Measurements from ENCODE around the gene CFAP43.
A peak's percentile ranks its signal among the peaks of the same experiment; 100 is the strongest.

Gene CFAP43, protein sequence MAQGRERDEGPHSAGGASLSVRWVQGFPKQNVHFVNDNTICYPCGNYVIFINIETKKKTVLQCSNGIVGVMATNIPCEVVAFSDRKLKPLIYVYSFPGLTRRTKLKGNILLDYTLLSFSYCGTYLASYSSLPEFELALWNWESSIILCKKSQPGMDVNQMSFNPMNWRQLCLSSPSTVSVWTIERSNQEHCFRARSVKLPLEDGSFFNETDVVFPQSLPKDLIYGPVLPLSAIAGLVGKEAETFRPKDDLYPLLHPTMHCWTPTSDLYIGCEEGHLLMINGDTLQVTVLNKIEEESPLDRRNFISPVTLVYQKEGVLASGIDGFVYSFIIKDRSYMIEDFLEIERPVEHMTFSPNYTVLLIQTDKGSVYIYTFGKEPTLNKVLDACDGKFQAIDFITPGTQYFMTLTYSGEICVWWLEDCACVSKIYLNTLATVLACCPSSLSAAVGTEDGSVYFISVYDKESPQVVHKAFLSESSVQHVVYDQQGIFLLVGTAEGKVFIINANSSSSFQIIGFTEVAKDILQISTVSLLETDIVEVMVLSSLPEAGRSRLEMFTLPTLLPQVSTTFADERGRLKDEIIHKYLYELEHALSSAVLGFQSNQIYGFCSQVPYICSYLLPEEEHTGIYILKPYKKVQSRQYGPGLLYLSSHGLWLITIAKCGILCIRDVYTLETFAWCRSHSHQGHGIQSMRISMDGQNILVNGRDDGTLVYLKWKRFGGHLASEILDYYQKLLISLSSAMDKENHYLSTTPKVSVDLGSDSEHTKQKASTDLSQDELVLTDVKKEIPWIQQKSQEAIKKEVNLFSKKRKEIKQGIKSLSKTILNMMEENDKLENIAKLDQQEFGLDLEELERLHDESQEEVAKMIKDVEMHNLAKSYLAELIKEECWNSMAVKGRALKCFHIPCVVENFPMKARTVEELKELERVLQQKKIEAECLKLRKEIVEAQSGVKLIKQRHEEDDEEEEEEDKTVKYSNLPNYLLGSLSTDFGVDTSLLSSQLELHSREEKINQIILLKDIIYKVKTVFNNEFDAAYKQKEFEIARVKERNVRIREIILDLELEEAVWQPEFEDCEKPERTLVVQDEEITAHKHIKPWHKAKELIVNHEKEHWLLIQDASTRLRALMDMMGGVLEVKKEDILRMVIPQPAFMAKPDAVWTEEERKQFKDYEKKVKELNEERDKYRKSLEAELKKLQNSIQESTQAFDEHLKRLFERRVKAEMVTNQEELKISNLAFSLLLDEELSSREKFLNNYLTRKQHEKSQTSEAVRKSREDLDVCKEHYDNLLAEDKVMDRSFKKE (N-terminal part only)
- 0.26 to 0.61 reads per million in 2 donors for total RNA-seq

DNA sequence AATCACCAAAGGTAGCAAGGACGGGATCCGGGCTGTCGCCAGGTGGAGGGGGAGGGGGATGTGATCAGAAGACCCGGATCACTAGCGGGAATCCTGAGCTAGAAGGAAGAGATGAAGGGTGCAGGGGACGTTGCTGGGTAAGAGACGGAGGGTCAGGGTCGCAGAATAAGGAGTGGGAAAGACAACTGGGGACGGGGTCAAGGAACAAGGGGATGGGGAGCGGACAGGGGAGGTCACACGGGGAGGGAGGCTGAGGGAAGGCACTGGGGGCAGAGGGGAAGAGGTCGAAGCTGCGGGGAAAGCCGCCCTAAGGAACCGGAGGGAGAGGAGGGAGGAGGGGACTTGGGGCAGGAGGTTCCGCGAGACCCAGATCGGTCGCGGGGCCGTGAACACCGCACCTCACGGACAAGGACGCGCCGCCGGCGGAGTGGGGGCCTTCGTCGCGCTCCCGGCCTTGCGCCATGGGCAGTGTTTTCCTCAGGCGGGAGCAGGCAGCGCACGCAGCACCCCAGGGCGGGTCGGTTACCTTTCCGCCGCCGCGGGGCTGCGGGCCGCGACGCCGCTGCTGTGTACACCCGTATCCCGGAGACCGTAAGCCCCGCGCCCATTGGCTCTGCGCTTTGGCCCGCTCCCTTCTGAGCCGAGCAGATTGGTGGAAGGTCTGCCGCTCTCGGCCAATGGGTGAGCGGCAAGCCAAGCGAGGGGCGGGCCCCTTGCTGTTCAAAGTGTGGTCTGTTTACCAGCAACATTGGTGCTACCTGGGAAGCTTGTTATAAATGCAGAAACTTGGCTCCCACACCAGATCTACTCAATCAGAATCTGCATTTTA lies at the start of gene CFAP43:
Gene CFAP43, minus strand, starts transcription at position 581 of the 829 bp plus-strand sequence. Its CDS starts 118 bp downstream, at position 463.
- peak; percentile 99 for DNase-seq

DNA sequence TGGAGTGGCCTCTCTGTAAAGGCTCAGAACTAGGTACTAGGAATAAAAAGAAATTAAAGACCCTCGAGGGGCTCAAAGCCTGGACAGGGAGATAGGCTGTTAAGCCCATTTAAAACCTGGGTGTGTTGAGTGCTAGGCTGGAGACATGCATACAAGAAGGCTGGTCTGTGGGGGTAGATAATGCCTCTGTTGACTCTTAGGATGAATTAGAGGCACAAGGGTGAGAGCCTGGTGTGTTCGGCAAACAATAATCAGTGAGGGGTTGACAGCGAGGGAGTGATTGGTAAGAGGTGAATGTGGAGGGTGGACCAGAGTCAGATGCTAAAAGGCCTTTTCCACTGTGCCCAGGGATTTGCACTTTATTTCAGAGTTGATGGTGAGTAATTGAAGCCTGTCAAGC lies 49.5 kb upstream of the CFAP43 start:
- no peak for DNase-seq

DNA sequence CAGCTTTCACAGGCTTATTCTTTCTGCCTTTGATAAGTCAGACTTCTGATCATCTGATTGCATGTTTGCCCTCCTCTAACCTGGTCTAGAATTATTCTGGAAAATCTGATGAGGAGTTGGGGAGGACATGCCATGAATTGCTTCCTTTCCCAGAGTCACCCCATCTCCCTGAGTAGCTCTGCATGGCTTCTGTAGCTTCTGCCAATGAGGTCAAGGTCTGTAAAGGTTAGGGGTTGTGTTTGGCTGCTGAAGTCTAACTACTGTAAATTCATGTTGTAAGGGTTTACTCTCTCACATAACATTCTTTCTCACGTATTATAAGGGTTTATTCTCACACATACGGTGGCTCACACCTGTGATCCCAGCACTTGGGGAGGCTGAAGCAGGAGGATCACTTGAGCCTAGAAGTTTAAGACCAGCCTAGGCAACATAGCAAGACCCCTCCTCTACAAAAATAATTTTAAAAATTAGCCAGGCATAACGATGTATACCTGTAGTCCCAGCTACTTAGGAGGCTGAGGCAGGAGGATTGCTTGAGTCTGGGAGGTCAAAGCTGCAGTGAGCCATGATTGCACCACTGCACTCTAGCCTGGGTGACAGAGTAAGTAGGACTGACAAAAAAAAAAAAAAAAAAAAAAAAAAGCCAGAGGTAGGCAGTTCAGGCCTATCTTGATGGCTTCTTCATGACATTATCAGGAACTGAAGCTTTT lies 47.5 kb upstream of the CFAP43 start:
- DNase-seq, result no peak

DNA sequence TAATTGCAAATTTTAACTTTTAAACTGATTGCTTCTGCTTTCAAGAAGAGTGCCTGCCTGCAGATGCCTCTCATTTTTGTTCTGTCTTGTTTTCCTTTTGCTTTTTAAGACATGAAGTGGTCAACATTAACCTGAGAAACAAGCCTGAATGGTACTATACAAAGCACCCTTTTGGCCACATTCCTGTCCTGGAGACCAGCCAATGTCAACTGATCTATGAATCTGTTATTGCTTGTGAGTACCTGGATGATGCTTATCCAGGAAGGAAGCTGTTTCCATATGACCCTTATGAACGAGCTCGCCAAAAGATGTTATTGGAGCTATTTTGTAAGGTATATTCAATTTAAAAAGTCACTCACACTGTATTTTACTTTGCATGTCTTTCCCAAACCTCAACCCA lies 45.6 kb upstream of the CFAP43 start:
- DNase-seq, result no peak

DNA sequence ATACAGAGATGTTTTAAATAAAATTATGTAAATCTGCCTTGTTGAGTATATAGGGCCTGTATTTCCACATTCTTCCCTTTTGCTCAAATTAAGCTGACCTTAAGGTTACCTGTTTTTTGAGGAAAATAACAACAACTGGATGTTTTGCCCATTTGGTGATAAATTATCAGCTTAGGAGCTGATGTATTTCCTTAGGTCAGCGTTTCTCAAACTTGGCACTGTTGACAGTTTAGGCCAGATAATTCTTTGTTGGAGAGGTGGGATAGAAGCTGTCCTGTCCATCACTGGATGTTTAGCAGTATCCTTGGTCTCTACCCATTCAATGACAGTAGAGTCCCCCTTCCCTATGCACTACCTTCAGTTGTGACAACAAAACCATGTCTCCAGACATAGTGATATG lies 44.0 kb upstream of the CFAP43 start:
- DNase-seq, result no peak

DNA sequence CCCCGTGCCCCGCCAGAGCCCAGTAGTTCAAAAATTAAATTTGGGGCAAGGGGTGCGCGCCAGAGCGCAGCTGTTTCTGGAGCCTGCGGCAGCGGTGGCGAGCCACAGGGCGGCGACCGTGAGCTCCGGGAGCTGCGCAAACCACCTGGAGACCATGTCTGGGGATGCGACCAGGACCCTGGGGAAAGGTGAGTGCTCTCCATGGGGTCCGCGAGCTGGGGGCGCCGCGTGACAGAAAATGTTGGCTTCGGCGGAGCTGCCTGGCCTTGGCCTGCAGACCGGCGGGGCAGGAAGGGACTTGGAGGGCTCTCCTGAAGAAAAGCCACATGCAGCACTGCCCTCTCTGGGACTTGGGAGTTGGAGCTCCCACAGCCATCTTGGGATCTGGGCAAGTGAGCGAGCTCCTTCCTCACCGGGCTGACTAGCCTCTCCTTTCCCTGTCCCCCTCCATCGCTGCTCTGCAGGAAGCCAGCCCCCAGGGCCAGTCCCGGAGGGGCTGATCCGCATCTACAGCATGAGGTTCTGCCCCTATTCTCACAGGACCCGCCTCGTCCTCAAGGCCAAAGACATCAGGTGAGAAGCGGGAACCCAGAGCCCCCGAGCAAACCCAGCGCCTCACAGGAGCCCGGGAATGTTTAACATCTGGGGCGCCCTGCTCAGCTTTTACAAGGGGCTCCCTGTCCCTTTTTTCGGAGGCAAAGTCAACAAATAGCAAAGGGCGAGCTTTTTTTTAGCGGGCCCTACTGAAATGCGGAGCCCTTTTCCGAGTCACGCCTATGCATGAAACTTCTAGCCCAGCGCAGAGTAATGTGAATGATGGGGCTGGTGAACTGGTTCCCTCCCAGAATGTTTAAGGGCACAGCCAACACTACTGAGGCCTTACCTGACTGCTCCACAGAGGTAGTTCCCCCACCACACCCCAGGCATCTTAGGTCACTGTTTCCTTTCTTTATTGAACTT lies 42.9 kb upstream of the CFAP43 start:
- peak; percentile 20 for DNase-seq

DNA sequence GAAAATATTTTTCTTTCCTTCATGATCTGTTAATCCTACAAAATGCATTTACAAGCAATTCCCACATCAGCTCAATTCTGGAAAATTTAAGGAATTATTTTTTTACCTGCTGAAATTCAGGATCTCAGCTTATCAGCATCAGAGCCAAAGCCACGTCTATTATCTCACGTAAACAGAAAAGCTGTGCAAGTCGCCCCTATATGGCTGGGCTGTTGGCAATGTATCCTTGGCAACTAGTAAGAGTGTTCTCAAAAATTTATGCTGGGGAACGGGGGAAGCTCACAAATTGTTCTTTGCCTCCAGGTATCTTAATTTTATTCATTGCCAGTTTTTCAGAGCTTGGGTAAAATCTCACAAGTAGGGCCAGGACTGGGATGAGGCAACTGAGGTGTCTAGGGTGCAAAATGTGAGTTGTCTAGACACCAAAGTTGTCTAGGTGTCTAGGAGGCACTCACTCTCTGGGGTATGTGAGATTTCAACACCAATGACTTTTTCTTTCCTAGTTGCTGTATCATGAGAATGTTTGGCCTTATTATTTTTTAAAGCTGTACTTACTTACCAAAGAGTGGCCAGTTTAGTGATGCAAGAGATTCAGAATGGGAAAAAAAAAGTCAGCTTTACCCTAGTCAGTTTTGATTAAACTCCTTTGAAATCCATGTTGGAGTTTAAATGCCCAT lies 41.9 kb upstream of the CFAP43 start:
- no peak for DNase-seq

DNA sequence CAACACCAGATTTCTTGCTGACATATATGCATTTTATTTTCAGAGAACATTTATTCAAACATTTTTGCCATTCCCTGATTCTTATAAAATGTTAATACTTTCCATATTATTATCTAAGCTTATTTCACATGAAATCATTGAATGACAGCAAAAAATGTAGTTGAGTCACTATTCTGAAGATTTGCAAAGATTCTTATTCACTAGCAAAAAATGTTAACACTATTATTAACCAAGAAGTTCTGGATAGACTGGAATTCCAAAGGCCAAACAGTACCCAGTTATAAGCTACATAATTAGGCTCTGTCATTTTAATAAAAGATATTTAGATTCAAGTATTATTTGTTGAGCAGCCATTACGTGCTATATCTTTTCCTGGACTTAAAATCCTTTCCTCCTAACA lies 41.1 kb upstream of the CFAP43 start:
- DNase-seq, result no peak

DNA sequence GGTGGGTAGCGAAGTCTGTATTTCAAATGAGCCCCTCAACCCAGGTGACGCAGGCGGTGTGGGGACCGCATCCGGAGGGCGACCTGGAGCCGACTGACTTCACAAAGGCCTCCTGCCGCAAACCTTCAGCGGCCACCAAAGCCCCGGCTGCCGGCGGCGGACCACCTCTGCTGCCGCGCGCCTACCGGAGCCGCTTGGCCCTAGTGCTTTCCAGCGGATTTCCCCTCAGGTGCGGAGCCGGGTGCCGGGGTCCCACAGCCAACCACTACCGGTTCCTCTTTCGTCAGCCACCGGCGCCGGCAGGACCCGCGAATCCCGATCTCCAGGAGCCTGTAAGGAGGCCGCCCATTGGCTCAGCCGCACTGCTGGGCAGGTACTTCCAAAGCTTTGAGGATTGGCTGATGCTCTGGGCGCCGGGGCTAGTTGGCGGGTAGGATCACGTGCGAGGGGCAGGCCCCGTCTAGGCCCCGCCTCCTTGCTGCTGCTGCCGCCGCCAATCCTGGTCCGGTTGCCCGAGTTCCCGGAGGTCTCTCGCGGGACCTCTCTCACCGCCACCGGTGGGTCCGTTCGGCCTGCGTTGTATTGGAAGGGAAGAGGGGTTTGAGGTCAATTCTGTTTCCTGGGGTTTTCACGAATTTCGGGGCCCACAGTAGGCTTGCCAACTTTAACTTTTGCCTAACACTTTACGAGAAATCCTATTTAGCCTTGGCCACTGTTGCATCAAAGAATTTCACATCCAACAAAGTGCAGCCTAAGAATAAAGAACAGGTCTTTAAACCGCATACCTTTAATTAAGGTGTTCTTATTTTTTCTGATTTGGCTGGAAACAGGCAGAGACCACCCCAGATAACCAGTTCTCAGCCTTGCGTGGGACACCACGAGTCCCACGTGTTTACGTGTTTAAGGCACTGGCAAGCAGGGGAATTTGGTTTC lies 36.8 kb upstream of the CFAP43 start, which contains the start of gene GSTO2:
Gene GSTO2, plus strand, starts transcription at position 472 of the 933 bp plus-strand sequence. CDS start 5,732 bp downstream, outside the sequence.
- DNase-seq, result peak; percentile 96

DNA sequence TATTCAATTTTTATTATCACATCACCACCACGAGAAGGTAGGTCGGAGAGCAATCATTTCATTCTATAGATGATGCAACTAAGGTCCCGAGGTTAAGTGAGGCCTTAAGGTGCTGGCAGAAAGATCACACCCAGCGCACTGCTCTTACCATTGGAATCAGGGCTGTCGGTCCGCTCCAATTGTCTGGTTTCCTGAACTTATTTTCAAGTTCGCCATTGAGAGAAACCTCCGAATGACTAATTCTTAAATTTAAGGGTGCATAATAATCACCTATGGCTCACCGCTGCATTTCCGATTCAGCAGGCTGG lies 36.2 kb upstream of the CFAP43 start:
- no peak for DNase-seq

DNA sequence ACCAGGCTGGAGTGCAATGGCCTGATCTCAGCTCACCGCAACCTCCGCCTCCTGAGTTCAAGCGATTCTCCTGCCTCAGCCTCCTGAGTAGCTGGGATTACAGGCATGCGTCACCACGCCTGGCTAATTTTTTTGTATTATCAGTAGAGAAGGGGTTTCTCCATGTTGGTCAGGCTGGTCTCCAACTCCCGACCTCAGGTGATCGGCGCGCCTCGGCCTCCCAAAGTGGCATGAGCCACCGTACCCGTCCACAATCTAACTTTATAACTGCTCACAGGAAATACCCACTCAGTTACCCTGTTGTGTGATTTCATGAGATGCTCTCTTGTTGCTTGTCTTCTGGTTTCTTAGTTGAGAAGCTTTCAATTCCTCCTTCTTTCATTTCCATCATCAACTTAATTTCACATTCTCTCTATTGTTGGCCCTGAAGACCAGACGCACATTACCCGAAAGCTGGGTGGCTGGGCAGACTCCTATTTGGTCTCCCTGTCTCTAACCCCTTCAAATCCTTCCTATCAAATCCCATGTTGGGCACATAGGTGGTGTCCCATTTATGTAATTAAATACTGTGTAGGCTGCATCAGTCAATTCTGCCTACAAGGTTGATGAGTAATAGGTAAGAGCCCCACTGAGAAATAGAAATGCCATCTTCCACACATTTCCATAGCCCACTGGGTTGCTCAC lies 35.7 kb upstream of the CFAP43 start:
- no peak for DNase-seq

DNA sequence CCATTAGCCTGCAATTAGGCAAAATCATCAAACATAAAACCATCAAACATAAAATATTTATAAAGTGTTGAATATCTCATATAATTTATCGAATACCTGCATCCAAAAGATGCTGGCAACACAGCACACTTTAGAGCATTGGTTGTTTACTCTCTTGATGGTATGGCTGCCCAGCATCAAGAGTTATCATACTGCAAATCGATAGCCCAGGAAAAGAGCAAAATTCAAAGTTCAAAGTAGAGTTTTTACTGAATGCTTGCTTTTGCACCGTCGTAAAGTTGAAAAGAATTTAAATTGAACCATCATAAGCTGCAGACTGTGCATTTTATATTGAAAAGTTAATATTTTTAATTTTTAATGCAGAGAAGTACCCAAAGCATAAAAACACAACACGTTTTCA lies 32.6 kb upstream of the CFAP43 start:
- DNase-seq, result no peak

DNA sequence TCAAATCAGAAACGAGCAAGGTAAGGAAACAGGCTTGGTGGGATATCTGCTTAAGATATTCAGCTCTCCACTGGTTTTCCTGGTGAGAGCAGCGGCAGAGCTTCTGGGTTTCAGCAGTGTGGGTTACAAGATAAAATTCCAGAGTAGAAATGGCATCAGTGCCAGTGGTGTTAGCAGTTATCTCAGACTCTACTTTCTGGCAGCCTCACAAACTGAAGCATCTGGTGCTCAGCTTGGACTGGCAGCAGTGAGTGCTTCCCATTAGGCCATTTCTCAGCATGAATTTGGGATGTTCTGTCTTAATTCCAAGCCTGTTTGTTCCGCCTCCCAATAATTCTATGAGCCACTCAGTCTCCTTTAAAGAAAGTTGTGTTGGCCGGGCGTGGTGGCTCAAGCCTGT lies 29.9 kb upstream of the CFAP43 start:
- no peak for DNase-seq

DNA sequence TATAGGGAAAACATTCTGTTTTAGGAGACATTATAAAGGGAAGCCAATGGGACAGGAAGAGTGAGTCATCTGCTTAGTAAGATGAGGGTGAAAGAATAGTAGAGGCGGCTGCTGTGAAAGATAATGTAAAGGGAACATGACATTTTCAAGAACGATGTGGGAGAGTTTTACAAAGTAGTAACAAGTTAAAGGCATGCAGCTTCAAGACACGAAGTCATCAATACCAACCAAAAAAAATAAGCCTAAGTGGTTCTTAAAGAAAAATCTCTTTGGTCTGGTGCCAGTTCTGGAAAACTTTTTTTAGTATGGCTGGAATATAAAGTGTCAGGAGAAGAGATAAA lies 28.6 kb upstream of the CFAP43 start:
- no peak for DNase-seq

DNA sequence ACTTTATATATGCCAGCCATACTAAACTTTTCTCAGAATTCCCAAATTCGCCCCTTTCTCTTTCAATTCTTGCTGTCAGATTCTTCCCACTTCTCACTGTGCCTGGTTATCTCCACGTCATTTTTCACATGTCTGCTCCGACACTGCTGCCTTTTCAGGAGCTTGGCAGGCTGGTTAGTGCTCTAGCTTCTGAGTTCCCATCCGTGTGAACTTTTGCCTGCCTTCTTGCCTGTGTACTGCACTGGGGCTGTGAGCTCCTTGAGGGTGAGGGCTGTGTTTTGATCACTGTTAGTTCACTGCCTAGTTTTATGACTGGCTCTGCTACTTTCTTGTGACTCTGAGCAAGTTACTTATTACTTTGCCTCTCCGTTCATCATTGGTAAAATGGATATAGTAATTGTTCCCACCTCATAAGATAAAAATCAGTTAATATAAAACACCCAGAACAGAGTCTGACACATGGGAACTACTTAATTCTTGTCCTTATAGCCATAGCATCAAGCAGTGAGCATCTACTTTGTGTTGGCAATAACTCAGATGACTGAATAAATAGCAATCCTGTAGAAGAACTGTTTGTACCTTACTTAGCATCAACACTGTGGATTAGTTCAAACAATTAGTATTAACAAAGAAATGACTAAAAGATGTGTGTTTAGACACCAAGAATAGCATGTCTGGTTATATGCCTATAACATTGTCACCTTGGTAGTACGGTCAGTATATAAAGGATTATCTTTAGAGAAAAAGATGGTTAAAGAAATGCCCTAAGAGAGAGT lies 28.0 kb upstream of the CFAP43 start:
- DNase-seq, result no peak

DNA sequence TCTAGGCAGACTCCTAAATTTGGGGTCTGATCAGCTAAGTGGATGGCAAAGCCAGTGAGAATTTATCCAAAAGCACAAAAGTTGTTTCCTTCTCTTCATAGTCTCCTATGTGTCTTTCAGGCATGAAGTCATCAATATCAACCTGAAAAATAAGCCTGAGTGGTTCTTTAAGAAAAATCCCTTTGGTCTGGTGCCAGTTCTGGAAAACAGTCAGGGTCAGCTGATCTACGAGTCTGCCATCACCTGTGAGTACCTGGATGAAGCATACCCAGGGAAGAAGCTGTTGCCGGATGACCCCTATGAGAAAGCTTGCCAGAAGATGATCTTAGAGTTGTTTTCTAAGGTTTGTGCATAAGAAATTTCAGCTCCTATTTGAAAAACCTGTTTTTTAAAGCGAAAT lies 27.3 kb upstream of the CFAP43 start:
- no peak for DNase-seq

DNA sequence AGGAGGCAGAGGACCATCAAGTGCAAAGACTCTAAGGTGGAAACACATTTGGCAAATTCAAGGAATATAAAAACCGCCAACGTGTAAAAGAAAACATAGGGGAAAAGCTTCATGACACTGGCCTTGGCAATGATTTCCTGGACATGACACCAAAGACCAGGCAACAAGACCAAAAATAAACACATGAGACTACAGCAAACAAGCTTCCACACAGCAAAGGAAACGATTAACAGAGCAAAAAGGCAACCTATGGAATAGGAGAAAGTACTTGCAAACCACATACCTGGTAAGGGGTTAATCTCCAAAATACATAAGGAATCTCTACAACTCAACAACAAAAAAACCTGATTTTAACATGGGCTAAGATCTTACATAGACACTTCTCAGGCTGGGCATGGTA lies 26.0 kb upstream of the CFAP43 start:
- DNase-seq, result no peak

All from activated gamma-delta T cell (primary cell).